ENCODE results near the gene MKNK1. TPM values are rescaled to one million over a fixed set of nuclear protein-coding genes. Genes with fewer than 3 reads are reported as not detected.

The MKNK1 gene
- total RNA-seq, 1 donor from 2014 or later, result 30.6 TPM

DNA sequence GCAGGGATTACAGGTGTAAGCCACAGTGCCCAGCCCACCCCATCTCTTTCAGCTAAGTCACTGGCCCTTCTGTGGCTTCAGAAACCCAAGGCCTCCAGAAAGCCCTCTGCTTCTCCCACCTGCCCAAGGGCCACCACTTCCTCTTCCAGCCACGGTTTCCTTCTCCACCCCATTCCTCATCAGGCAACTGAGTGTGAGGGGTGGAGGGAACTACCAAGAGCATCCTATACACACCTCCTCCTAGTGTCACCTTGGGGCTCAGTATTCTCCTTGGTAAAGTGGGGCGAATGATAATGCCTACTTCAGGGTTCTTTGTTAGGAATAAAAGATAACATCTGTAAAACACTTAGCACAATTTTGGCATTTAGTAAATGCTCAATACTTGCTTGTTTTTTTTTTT lies 82.7 kb downstream of the MKNK1 start:
- Mint-ChIP-seq H3K4me3 (no peak overlapping the region), H3K36me3 (no peaks in the 10 kb centered on the region), H3K4me1 (peaks cover 58% of the 10 kb centered on the region), H3K27ac (no peak overlapping the region), H3K27me3 (ENCODE audit: low read depth) (peaks cover 54% of the 10 kb centered on the region), H3K9me3 (no peaks in the 10 kb centered on the region)
- TF ChIP-seq, protein P1, sequence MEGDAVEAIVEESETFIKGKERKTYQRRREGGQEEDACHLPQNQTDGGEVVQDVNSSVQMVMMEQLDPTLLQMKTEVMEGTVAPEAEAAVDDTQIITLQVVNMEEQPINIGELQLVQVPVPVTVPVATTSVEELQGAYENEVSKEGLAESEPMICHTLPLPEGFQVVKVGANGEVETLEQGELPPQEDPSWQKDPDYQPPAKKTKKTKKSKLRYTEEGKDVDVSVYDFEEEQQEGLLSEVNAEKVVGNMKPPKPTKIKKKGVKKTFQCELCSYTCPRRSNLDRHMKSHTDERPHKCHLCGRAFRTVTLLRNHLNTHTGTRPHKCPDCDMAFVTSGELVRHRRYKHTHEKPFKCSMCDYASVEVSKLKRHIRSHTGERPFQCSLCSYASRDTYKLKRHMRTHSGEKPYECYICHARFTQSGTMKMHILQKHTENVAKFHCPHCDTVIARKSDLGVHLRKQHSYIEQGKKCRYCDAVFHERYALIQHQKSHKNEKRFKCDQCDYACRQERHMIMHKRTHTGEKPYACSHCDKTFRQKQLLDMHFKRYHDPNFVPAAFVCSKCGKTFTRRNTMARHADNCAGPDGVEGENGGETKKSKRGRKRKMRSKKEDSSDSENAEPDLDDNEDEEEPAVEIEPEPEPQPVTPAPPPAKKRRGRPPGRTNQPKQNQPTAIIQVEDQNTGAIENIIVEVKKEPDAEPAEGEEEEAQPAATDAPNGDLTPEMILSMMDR (IDR thresholded peaks at IDR 0.05; ENCODE audit: unreplicated experiment), result no peak
- DNase-seq (ENCODE audit: low spot score in 2 of 2, unreplicated experiment in 2 of 2), result no peak

DNA sequence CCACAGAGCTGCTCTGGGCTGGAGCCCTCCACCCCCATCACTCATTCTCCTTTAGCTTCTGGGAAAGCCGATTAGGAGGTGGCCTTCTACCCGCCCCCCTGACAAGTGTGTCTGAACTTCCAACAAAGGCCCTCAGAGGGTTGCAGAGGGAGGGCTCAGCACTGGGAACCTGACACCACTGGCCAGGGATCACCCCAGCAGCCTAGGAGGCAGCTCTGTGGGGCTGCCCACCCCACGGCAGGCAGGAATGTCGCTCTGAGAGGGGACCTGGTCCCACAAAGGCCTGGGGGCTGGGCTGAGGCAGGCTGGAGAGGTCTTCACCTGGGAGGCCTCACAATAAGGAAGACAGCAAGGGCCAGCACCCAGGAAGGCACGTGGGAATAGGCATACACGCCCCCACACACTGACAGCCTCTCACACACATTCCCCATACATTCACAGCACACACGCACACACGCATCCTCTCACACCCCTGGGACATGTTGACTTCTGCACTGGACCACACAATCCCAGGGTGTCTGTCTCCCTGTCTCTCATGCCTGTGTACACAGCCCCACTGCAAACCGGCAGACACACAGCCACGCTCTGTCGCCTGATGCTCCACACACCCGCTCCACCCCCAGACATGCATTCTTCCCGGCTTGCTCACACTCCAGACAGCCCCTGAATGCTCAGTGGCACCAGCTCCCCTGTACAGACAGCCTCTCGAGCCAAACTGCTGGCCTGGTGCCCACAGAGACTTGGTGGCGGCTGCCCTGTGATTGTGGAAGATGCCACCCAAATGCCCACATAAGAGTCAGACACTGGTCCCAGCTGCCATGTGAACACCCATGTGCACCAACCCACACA lies 83.8 kb downstream of the MKNK1 start:
- no peak overlapping the region for H3K4me3 Mint-ChIP-seq
- peak overlapping the region; percentile 36 for H3K27ac Mint-ChIP-seq
- H3K4me1 Mint-ChIP-seq, result peaks cover 54% of the 10 kb centered on the region
- TF ChIP-seq, protein P1 (IDR thresholded peaks at IDR 0.05; ENCODE audit: unreplicated experiment), result no peak
- no peaks in the 10 kb centered on the region for H3K36me3 Mint-ChIP-seq
- peak in 1 of 2 experiments; percentile 68 for DNase-seq (ENCODE audit: low spot score in 2 of 2, unreplicated experiment in 2 of 2)
- H3K9me3 Mint-ChIP-seq, result no peaks in the 10 kb centered on the region
- H3K27me3 Mint-ChIP-seq (ENCODE audit: low read depth), result peaks cover 52% of the 10 kb centered on the region

DNA sequence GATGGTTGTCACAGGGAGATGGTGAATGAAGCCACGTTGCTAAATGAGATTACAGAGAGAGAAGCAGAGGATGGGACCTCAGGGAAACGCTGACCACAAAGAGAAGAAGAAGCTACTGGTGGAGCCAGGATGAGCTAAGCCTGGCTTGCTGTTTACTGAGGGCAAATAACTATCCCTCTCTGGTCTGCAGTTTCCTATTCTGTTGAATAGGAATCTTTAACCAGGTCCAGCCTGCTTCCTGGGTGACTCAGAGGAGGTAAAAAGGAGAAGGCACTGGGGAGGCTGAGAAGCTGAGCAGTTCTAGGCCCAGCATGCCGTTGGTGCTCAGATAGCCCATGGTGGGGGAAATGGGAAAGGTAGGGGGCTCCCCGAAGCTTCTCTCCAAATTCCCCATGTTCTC lies 84.9 kb downstream of the MKNK1 start:
- Mint-ChIP-seq H3K27me3 (ENCODE audit: low read depth) (peaks cover 50% of the 10 kb centered on the region), H3K4me1 (peaks cover 54% of the 10 kb centered on the region), H3K36me3 (no peaks in the 10 kb centered on the region), H3K4me3 (no peak overlapping the region), H3K9me3 (no peaks in the 10 kb centered on the region), H3K27ac (no peak overlapping the region)
- DNase-seq (ENCODE audit: low spot score in 2 of 2, unreplicated experiment in 2 of 2), result no peak
- TF ChIP-seq, protein P1 (IDR thresholded peaks at IDR 0.05; ENCODE audit: unreplicated experiment), result no peak

DNA sequence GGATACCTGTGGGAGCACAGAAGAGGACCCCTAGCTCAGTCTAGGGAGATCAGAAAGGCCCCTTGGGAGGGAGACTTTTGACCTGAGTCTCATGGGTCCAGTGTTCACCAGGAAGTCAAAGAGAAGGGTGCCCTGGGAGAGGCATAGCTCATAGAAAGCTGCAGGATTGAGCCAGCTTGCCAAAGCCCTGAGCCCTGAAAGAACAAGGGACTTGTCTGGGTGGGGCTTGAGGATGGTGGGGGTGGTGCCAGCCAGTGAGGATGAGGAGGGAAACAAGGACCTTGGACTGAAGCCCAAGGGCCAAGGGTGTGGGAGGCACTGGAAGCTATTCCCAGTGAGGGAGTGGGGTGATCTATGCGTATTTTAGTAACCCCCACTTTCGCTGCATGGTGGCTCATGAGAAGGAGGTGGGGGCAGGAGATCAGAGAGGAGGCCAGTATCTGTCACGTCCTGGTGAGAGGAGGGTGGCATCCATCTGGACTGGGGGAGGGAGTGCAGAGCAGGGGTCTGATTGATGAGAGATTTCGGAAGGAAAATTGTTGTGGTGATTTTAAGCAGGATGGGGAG lies 86.1 kb downstream of the MKNK1 start:
- no peaks in the 10 kb centered on the region for H3K36me3 Mint-ChIP-seq
- H3K27me3 Mint-ChIP-seq (ENCODE audit: low read depth), result peaks cover 46% of the 10 kb centered on the region
- TF ChIP-seq, protein P1 (IDR thresholded peaks at IDR 0.05; ENCODE audit: unreplicated experiment), result no peak
- no peaks in the 10 kb centered on the region for H3K9me3 Mint-ChIP-seq
- H3K4me3 Mint-ChIP-seq, result no peak overlapping the region
- H3K4me1 Mint-ChIP-seq, result peaks cover 53% of the 10 kb centered on the region
- no peak overlapping the region for H3K27ac Mint-ChIP-seq
- DNase-seq (ENCODE audit: low spot score in 2 of 2, unreplicated experiment in 2 of 2), result no peak

DNA sequence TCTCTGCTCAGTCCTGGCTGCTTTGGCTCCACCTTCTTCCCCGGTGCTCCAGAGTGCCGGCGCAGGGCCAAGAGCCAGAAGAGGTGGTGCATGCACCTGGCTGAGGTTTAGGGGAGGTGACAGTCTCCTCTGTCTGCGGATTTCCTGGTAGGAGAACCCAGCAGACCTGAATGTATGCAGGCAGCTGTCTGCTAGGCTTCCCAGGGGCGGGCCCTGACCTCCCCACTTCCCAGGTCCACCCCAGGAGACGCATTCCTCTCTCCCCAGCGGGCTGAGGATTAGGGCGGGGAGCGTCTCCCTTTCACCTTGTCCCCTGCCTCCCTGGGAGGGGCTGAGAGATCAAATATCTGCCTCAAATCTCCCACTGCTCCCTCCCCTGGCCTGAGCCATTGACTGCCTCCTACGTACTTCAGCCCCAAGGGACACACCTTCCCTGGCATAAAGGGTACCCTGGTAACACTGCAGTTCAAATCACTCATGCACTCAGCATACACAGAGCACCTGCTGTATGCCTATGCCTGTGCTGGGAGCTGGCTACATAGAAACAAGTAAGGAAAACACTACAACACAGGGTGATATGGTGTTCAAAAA lies 87.0 kb downstream of the MKNK1 start:
- peaks cover 46% of the 10 kb centered on the region for H3K4me1 Mint-ChIP-seq
- TF ChIP-seq, protein P1 (IDR thresholded peaks at IDR 0.05; ENCODE audit: unreplicated experiment), result no peak
- H3K36me3 Mint-ChIP-seq, result no peaks in the 10 kb centered on the region
- H3K27ac Mint-ChIP-seq, result no peak overlapping the region
- H3K27me3 Mint-ChIP-seq (ENCODE audit: low read depth), result peaks cover 49% of the 10 kb centered on the region
- DNase-seq (ENCODE audit: low spot score in 2 of 2, unreplicated experiment in 2 of 2), result no peak
- no peaks in the 10 kb centered on the region for H3K9me3 Mint-ChIP-seq
- peak overlapping the region; percentile 6 for H3K4me3 Mint-ChIP-seq

Data from mesothelial cell of epicardium (in vitro differentiated cells).